Neural cell (in vitro differentiated cells): Measurements from ENCODE around the gene DPH6.

Experiments used
- CTCF ChIP-seq: fragments of 450-650 bp; IDR thresholded peaks from 2 replicates; pipeline ENCODE4 v1.5.1; 2014; ENCODE audit warnings: antibody characterized with exemption, mild to moderate bottlenecking, moderate library complexity; ENCODE audit not compliant: poor library complexity, severe bottlenecking
- EZH2 ChIP-seq: fragments of 200-600, 300-800 bp; shearing (Covaris generic), sonication (generic); IDR thresholded peaks from 2 replicates; pipeline ENCODE4 v1.6.1; 2014; ENCODE audit warnings: antibody characterized with exemption, low read length, borderline replicate concordance, mild to moderate bottlenecking; ENCODE audit not compliant: insufficient read depth, poor library complexity, severe bottlenecking
- POLR2AphosphoS5 ChIP-seq: IDR thresholded peaks from 2 replicates; pipeline ENCODE4 v1.6.1; 2012
- RAD21 ChIP-seq: fragments of 450-650 bp; conservative IDR thresholded peaks from 2 replicates; pipeline ENCODE4 v1.6.1; 2014; ENCODE audit warnings: antibody characterized with exemption, mild to moderate bottlenecking, moderate library complexity
- SMC3 ChIP-seq: fragments of 450-650 bp; conservative IDR thresholded peaks from 2 replicates; pipeline ENCODE4 v1.6.1; 2014; ENCODE audit warnings: antibody characterized with exemption, mild to moderate bottlenecking, moderate library complexity; ENCODE audit not compliant: poor library complexity

GRCh38 chr15:35320911-35321310 lies 225.1 kb downstream of the DPH6 start:
- no peak for TF ChIP-seq EZH2
- no peak for TF ChIP-seq CTCF
- no peak for TF ChIP-seq SMC3
- TF ChIP-seq POLR2AphosphoS5, result no peak
- no peak for TF ChIP-seq RAD21
